ENCODE data around the gene MSH2.
"Not testable (repeated sequence)": the region's sequence is repeated elsewhere in the genome, so short reads cannot be mapped to it uniquely, and the experiment has no call there.

The MSH2 gene

GRCh38 chr2:47437287-47437686 lies 34.3 kb downstream of the MSH2 start:
- no peak for TF ChIP-seq POLR2A (IDR thresholded peaks at IDR 0.05; ENCODE audit: low read length)
- TF ChIP-seq GATA1 (IDR thresholded peaks at IDR 0.05; ENCODE audit: low read depth, low read length): no peak
- peak; percentile 7 to 32 for DNase-seq

- DNase-seq: no peak
- TF ChIP-seq GATA1 (IDR thresholded peaks at IDR 0.05; ENCODE audit: low read depth, low read length) (no peak), POLR2A (IDR thresholded peaks at IDR 0.05; ENCODE audit: low read length) (no peak)
Observed at GRCh38 chr2:47438106-47438505, 35.1 kb downstream of the MSH2 start.

GRCh38 chr2:47438783-47439182 lies 35.8 kb downstream of the MSH2 start:
- TF ChIP-seq GATA1 (IDR thresholded peaks at IDR 0.05; ENCODE audit: low read depth, low read length) (no peak), POLR2A (IDR thresholded peaks at IDR 0.05; ENCODE audit: low read length) (no peak)
- no peak for DNase-seq

DNA sequence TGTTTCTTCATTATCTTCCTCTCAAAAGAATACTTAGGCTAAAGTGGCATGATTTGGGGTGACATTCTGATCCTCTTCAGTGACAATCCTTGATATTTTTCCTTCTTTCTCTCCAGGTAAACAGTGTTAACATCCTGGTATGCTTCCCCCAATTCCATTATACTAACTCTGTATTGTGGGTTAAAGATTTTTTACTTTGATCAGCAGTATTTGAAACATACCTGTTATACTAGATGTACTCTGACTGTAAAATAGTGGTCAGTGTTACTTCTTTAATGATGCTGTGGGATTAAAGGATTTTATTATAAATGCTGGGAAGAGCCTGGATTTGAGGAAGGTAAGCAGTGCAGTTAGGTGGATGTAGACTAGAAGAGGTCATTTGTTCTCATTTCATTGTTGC lies 48.8 kb downstream of the MSH2 start:
- DNase-seq: no peak
- TF ChIP-seq GATA1 (IDR thresholded peaks at IDR 0.05; ENCODE audit: low read depth, low read length): no peak
- TF ChIP-seq POLR2A (IDR thresholded peaks at IDR 0.05; ENCODE audit: low read length): no peak

DNA sequence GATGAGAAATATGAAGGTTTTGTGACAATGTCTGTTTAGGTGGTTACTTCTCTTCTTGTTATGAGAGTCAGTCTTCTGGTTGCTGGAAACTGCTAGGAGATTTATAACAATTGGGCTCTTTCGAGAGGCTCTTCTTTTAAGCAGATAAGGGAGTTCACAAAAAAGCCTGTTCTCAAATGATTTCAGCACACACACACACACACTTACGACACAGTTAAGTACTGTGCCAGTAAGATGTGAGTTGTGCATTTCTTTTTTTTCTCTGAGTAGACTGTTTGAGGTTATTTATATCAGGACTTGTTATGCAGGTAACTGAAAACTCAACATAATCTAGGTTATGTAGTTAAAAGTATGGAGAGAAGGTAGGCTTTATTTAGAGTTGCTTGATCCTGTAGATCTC lies 49.8 kb downstream of the MSH2 start:
- TF ChIP-seq POLR2A (IDR thresholded peaks at IDR 0.05; ENCODE audit: low read length): no peak
- TF ChIP-seq GATA1 (IDR thresholded peaks at IDR 0.05; ENCODE audit: low read depth, low read length): no peak
- no peak for DNase-seq

DNA sequence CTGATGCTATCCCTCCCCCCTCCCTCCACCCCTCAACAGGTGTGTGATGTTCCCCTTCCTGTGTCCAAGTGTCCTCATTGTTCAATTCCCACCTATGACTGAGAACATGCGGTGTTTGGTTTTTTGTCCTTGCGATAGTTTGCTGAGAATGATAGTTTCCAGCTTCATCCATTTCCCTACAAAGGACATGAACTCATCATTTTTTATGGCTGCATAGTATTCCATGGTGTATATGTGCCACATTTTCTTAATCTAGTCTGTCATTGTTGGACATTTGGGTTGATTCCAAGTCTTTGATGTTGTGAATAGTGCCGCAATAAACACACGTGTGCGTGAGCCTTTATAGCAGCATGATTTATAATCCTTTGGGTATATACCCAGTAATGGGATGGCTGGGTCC lies 51.9 kb downstream of the MSH2 start:
- DNase-seq: not testable (repeated sequence)

DNA sequence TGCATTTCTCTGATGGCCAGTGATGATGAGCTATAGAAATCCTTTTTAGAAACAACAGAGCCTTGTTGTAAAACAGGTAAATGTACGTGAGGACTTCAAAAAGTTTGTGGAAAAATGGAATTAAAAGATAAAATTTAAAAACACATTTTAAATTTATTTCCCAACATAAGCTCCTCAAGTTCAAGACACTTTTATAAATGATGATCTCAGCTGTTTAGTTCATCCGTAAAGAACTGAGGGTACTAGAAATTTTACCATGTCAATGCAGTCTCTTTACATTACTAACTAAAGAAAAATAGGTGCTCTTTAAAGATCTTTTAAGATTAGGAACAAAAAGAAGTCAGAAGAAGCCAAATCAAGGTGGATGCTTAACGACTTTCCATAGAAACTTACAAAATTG lies 52.5 kb downstream of the MSH2 start:
- DNase-seq: no peak
- no peak for TF ChIP-seq GATA1 (IDR thresholded peaks at IDR 0.05; ENCODE audit: low read depth, low read length)
- TF ChIP-seq POLR2A (IDR thresholded peaks at IDR 0.05; ENCODE audit: low read length): no peak

- no peak for TF ChIP-seq POLR2A (IDR thresholded peaks at IDR 0.05; ENCODE audit: low read length)
- TF ChIP-seq GATA1 (IDR thresholded peaks at IDR 0.05; ENCODE audit: low read depth, low read length): no peak
- no peak for DNase-seq
Observed at GRCh38 chr2:47456851-47457250, 53.9 kb downstream of the MSH2 start.

- DNase-seq: no peak
- TF ChIP-seq GATA1 (IDR thresholded peaks at IDR 0.05; ENCODE audit: low read depth, low read length): no peak
- TF ChIP-seq POLR2A (IDR thresholded peaks at IDR 0.05; ENCODE audit: low read length): no peak
Observed at GRCh38 chr2:47457268-47457667, 54.3 kb downstream of the MSH2 start.

DNA sequence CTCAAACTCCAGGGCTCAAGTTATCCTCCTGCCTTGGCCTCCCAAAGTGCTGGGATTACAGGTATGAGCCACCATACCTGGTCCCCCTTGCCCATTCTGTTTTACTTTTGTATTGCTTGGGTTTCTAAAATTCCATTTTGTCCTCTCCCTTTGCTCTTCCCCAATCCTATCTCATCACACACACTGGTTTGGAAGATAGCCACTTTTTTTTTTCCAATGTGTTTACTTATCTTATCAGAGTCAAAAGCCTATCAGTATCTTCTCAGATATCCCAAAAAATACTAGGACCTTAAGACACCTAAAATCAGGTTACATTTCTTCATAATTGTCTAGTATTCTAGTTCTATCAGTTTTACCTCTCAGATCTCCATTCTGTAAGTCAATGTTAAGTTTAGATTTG lies 56.1 kb downstream of the MSH2 start:
- peak in 1 of 2 experiments; percentile 43 for DNase-seq

GRCh38 chr2:47460766-47461165 lies 57.8 kb downstream of the MSH2 start:
- no peak for TF ChIP-seq POLR2A (IDR thresholded peaks at IDR 0.05; ENCODE audit: low read length)
- TF ChIP-seq GATA1 (IDR thresholded peaks at IDR 0.05; ENCODE audit: low read depth, low read length): no peak

More for the DNA sequence above, 56.1 kb downstream of the MSH2 start:
- TF ChIP-seq GATA1 (IDR thresholded peaks at IDR 0.05; ENCODE audit: low read depth, low read length) (no peak), POLR2A (IDR thresholded peaks at IDR 0.05; ENCODE audit: low read length) (no peak)

DNA sequence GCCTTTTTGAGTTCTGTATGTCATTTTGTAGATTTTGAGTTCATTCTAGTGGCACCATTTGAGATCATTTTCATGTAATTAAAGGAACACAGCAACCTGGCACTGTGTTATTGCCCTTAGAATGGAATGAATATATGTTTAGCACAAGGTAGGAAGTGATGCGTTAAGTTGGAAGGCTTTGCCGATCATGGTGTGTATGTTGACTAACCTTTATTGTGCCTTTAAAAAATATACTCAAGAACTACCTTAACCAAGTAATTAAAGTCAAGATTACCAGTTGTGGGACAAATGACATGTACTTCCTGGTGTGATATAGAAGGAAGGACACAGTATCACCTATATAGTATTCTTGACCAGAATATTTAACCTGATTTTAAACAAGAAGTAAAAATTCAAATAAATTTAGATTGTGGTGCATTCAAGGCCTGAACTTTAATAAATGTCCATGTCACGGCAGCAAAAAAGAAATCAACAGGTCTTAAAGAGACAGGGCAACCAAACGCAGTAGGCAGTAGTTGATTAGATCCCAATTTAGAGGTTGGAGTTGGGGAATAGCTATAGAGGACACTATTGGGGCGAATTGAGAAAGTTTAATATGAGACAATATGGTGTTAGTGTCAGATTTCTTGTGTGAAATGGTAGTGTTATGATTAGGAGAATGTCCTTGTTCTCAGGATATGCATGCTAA lies 68.6 kb downstream of the MSH2 start:
- no peak for DNase-seq
- TF ChIP-seq POLR2A (IDR thresholded peaks at IDR 0.05; ENCODE audit: low read length) (no peak), GATA1 (IDR thresholded peaks at IDR 0.05; ENCODE audit: low read depth, low read length) (no peak)

More at GRCh38 chr2:47460766-47461165, 57.8 kb downstream of the MSH2 start:
- no peak for DNase-seq

DNA sequence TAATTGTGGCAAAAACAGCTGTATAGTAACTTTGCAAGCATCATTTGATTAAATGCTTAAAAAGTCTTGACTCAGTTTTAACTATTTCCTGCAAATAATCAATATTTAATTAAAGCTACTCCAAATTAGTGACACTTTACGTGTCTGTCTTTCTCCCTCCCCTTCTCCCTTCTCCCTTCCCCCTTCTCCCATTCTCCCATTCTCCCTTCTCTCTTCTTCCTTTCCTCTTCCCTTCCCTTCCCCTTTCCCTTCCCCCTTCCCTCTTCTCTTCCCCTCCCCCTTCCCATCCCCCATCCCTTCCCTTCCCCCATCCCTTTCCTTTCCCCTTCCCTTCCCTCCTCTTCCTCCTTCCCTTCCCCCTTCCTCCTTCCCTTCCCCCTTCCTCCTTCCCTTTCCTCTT lies 76.9 kb downstream of the MSH2 start:
- TF ChIP-seq POLR2A (IDR thresholded peaks at IDR 0.05; ENCODE audit: low read length) (no peak), GATA1 (IDR thresholded peaks at IDR 0.05; ENCODE audit: low read depth, low read length) (no peak)
- no peak for DNase-seq

- no peak for TF ChIP-seq POLR2A (IDR thresholded peaks at IDR 0.05; ENCODE audit: low read length)
- TF ChIP-seq GATA1 (IDR thresholded peaks at IDR 0.05; ENCODE audit: low read depth, low read length): no peak
- DNase-seq: no peak
Observed at GRCh38 chr2:47483191-47483590, 80.2 kb downstream of the MSH2 start.

DNA sequence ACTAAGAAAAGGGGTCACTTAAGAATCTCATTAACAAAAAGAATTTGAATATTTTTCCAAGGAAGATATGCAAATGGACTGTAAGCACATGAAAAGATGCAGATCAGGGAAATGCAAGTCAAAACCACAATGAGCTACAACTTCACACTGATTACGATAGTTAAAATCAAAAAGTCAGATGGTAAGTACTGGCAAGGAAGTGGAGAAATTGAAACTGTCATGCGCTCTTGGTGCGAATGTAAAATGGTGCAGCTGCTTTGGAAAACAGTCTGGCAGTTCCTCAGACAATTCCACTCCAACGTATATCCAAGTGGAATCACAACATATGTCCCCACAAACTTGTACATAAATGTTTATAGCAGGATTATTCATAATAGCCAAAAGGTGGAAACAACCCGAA lies 81.4 kb downstream of the MSH2 start:
- TF ChIP-seq POLR2A (IDR thresholded peaks at IDR 0.05; ENCODE audit: low read length): no peak
- TF ChIP-seq GATA1 (IDR thresholded peaks at IDR 0.05; ENCODE audit: low read depth, low read length): no peak
- no peak for DNase-seq

DNA sequence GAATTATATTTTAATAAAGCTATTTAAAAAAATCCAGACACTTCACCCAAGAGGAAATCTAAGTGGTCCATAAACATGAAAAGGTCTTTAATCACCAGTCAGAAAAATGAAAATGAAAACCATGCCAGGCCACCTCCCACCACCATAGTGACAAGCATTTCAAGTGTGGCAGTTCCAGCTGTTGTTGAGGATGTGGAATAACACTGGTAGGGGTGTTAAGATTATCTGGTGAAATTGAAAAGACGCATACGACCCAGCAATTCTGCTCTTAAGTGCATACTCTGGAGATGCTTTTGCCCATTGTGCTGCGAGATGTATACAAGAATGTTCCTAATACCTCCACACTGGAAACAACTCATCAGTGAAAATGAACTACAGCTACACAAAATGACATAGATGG lies 82.2 kb downstream of the MSH2 start:
- no peak for DNase-seq
- TF ChIP-seq GATA1 (IDR thresholded peaks at IDR 0.05; ENCODE audit: low read depth, low read length): no peak
- no peak for TF ChIP-seq POLR2A (IDR thresholded peaks at IDR 0.05; ENCODE audit: low read length)

Data from erythroblast (primary cell).